BLaER1 treated with 17β-estradiol and CSF1 and Interleukin-3, amounts not matched to agents 10 nM and 100 nM (cell line): ENCODE measurements around the gene TECPR1.

Experiments
- H3K27ac ChIP-seq, 11 experiments: shearing (Covaris generic); formaldehyde crosslinking; 2 replicates each; pipeline ENCODE4 v1.8.1; 2022
- H3K27me3 ChIP-seq, 11 experiments: shearing (Covaris generic); formaldehyde crosslinking; 2 replicates each; pipeline ENCODE4 v1.8.1; 2022
- H3K36me3 ChIP-seq, 11 experiments: shearing (Covaris generic); formaldehyde crosslinking; 2 replicates each; pipeline ENCODE4 v1.8.1; 2022
- H3K4me1 ChIP-seq, 10 experiments: shearing (Covaris generic); formaldehyde crosslinking; 2 replicates each; pipeline ENCODE4 v1.8.1; 2022
- H3K4me2 ChIP-seq, 11 experiments: shearing (Covaris generic); formaldehyde crosslinking; 2 replicates each; pipeline ENCODE4 v1.8.1; 2022
- H3K4me3 ChIP-seq, 10 experiments: shearing (Covaris generic); formaldehyde crosslinking; 2 replicates each; pipeline ENCODE4 v1.8.1; 2022
- H3K9ac ChIP-seq, 11 experiments: shearing (Covaris generic); formaldehyde crosslinking; 2 replicates each; pipeline ENCODE4 v1.8.1; 2022
- H3K9me3 ChIP-seq, 11 experiments: shearing (Covaris generic); formaldehyde crosslinking; replicated peaks in 1 of 11; 2 replicates each; pipeline ENCODE4 v1.8.1; 2022
- H4K20me1 ChIP-seq, 11 experiments: shearing (Covaris generic); formaldehyde crosslinking; 2 replicates each; pipeline ENCODE4 v1.8.1; 2022
- Cebpa-rat ChIP-seq, 11 experiments: shearing (Covaris generic); IDR thresholded peaks; 2 replicates each; pipeline ENCODE4 v1.8.1; 2022

TECPR1 gene

GRCh38 chr7:98281757-98282606 is 29.9 kb upstream of the TECPR1 start:
- no peaks in the 10 kb centered on the region for H3K9me3 ChIP-seq
- H3K9ac ChIP-seq = peak overlapping the region; percentile 96 to 99 (median 97)
- TF ChIP-seq Cebpa-rat (IDR thresholded peaks at IDR 0.05) = no peak
- no peaks in the 10 kb centered on the region for H3K27me3 ChIP-seq
- peak overlapping the region; percentile 84 to 97 (median 94) for H3K4me3 ChIP-seq
- peaks cover 7 to 44% (median 38%) of the 10 kb centered on the region in 11 experiments; a peak in 20 of 22 replicates for H3K36me3 ChIP-seq
- H3K4me2 ChIP-seq = peak overlapping the region; percentile 95 to 100 (median 99)
- H4K20me1 ChIP-seq = peaks cover 36 to 50% (median 38%) of the 10 kb centered on the region in 11 experiments
- peak overlapping the region; percentile 91 to 98 (median 95) for H3K27ac ChIP-seq
- H3K4me1 ChIP-seq = peaks cover 40 to 63% (median 55%) of the 10 kb centered on the region in 10 experiments

- peak within 1 kb of the TSS; percentile 84 to 97 (median 94) for H3K4me3 ChIP-seq
- no peaks in the 10 kb centered on the region for H3K27me3 ChIP-seq
- peaks cover 7 to 37% (median 28%) of the 10 kb centered on the region in 11 experiments; a peak in 19 of 22 replicates for H3K36me3 ChIP-seq
- peak within 1 kb of the TSS; percentile 96 to 99 (median 97) for H3K9ac ChIP-seq
- peak within 1 kb of the TSS; percentile 91 to 98 (median 95) for H3K27ac ChIP-seq
- peak within 1 kb of the TSS; percentile 96 to 100 (median 99) for H3K4me2 ChIP-seq
- peaks cover 27 to 41% (median 29%) of the 10 kb centered on the region in 11 experiments for H4K20me1 ChIP-seq
- TF ChIP-seq Cebpa-rat (IDR thresholded peaks at IDR 0.05) = no peak
- H3K9me3 ChIP-seq = no peaks in the 10 kb centered on the region
- H3K4me1 ChIP-seq = peaks cover 40 to 54% (median 47%) of the 10 kb centered on the region in 10 experiments
These were observed 29.0 kb upstream of the TECPR1 start, which contains the start of gene BRI3 for GRCh38 chr7:98280791-98281756. TSS of gene BRI3 (plus strand) at chr7:98281686. CDS start at chr7:98281796, 110 bp downstream.

- peaks cover 19 to 33% (median 21%) of the 10 kb centered on the region in 11 experiments for H4K20me1 ChIP-seq
- H3K36me3 ChIP-seq = peaks cover 1 to 29% (median 21%) of the 10 kb centered on the region in 11 experiments; a peak in 18 of 22 replicates
- peak overlapping the region; percentile 61 to 82 (median 78); a peak in 21 of 22 replicates for H3K9ac ChIP-seq
- no peaks in the 10 kb centered on the region for H3K9me3 ChIP-seq
- no peak for TF ChIP-seq Cebpa-rat (IDR thresholded peaks at IDR 0.05)
- peak overlapping the region; percentile 51 to 97 (median 65) for H3K4me3 ChIP-seq
- peaks cover 36 to 51% (median 40%) of the 10 kb centered on the region in 10 experiments for H3K4me1 ChIP-seq
- H3K27ac ChIP-seq = peak overlapping the region in 8 of 11 experiments; percentile 61 to 98 (median 74); a peak in 11 of 22 replicates
- H3K4me2 ChIP-seq = peak overlapping the region; percentile 79 to 99 (median 95)
- no peaks in the 10 kb centered on the region for H3K27me3 ChIP-seq
These were observed 28.3 kb upstream of the TECPR1 start for GRCh38 chr7:98280296-98280695.

- Histone ChIP-seq H3K9ac (no peak overlapping the region), H3K9me3 (no peaks in the 10 kb centered on the region), H3K4me1 (peaks cover 32 to 58% (median 35%) of the 10 kb centered on the region in 10 experiments), H3K27me3 (no peaks in the 10 kb centered on the region), H3K36me3 (peaks cover 0 to 18% (median 8%) of the 10 kb centered on the region in 11 experiments; a peak in 16 of 22 replicates), H3K4me3 (no peak overlapping the region), H3K27ac (no peak overlapping the region), H3K4me2 (peak overlapping the region in 2 of 11 experiments; percentile 0 to 25; a peak in 2 of 22 replicates), H4K20me1 (peaks cover 5 to 19% (median 8%) of the 10 kb centered on the region in 11 experiments; a peak in 20 of 22 replicates)
- TF ChIP-seq Cebpa-rat (IDR thresholded peaks at IDR 0.05) = no peak
These were observed 26.9 kb upstream of the TECPR1 start for GRCh38 chr7:98278936-98279335.

GRCh38 chr7:98278408-98278807 is 26.4 kb upstream of the TECPR1 start:
- Histone ChIP-seq H3K27me3 (no peaks in the 10 kb centered on the region), H3K4me2 (peak overlapping the region in 1 of 11 experiments; percentile 0; a peak in 1 of 22 replicates), H3K4me1 (peaks cover 32 to 63% (median 35%) of the 10 kb centered on the region in 10 experiments), H3K27ac (no peak overlapping the region), H3K36me3 (peaks cover 0 to 13% (median 4%) of the 10 kb centered on the region in 11 experiments; a peak in 13 of 22 replicates), H3K9ac (no peak overlapping the region), H3K9me3 (no peaks in the 10 kb centered on the region), H3K4me3 (no peak overlapping the region), H4K20me1 (peaks cover under 1 to 14% (median 2%) of the 10 kb centered on the region in 11 experiments; a peak in 14 of 22 replicates)
- TF ChIP-seq Cebpa-rat (IDR thresholded peaks at IDR 0.05) = no peak

- H3K27me3 ChIP-seq = no peaks in the 10 kb centered on the region
- no peaks in the 10 kb centered on the region for H3K9me3 ChIP-seq
- H4K20me1 ChIP-seq = peaks cover 0 to 6% (median 0%) of the 10 kb centered on the region in 11 experiments; a peak in 1 of 22 replicates
- H3K4me1 ChIP-seq = peaks cover 25 to 66% (median 32%) of the 10 kb centered on the region in 10 experiments
- H3K4me3 ChIP-seq = no peak overlapping the region
- H3K27ac ChIP-seq = peak overlapping the region in 4 of 11 experiments; percentile 20 to 68 (median 64); a peak in 5 of 22 replicates
- H3K4me2 ChIP-seq = peak overlapping the region in 4 of 11 experiments; percentile 5 to 75 (median 51); a peak in 6 of 22 replicates
- H3K36me3 ChIP-seq = no peaks in the 10 kb centered on the region
- no peak for TF ChIP-seq Cebpa-rat (IDR thresholded peaks at IDR 0.05)
- peak overlapping the region in 3 of 11 experiments; percentile 40 to 45 (median 45); a peak in 3 of 22 replicates for H3K9ac ChIP-seq
These were observed 24.3 kb upstream of the TECPR1 start for GRCh38 chr7:98276241-98276761.

- Histone ChIP-seq H3K4me1 (peaks cover 0 to 19% (median 4%) of the 10 kb centered on the region in 10 experiments; a peak in 9 of 20 replicates), H3K4me3 (no peak overlapping the region), H3K27ac (no peak overlapping the region; a peak in 1 of 22 replicates), H4K20me1 (peaks cover 0 to 5% (median 0%) of the 10 kb centered on the region in 11 experiments; a peak in 2 of 22 replicates), H3K36me3 (peaks cover 0 to 24% (median 4%) of the 10 kb centered on the region in 11 experiments; a peak in 12 of 22 replicates), H3K9ac (peak overlapping the region in 1 of 11 experiments; percentile 42; a peak in 1 of 22 replicates), H3K27me3 (no peaks in the 10 kb centered on the region), H3K4me2 (peak overlapping the region in 3 of 11 experiments; percentile 18 to 75 (median 67); a peak in 5 of 22 replicates), H3K9me3 (no peaks in the 10 kb centered on the region)
- TF ChIP-seq Cebpa-rat (IDR thresholded peaks at IDR 0.05) = no peak
These were observed 15.3 kb upstream of the TECPR1 start for GRCh38 chr7:98267303-98267702.
